Regular cardiac myocyte (primary cell): ENCODE results near the gene PRAMEF33. TPM values are rescaled to one million over a fixed set of nuclear protein-coding genes. Genes with fewer than 3 reads are reported as not detected.

Experiments
- total RNA-seq: library from RNA; depleted of rRNA; stranded (reverse); fragments of >200 nt; gene quantifications from 2 replicates; pipeline ENCODE4 v1.2.3, GENCODE V29; 2014

PRAMEF33 gene
- not detected in 2 replicates for total RNA-seq

GRCh38 chr1:13303239-13303638 lies at the start of gene PRAMEF33:
Gene PRAMEF33 (plus strand): TSS chr1:13303539. CDS start chr1:13305955, 2,416 bp downstream.

GRCh38 chr1:13253898-13254297 lies 49.4 kb upstream of the PRAMEF33 start, which contains the start of gene PRAMEF5:
Gene PRAMEF5 (plus strand): TSS chr1:13254198. CDS start chr1:13259269, 5,071 bp downstream.

GRCh38 chr1:13285037-13285436 lies 18.3 kb upstream of the PRAMEF33 start, which contains the start of gene PRAMEF8:
Gene PRAMEF8 (minus strand): TSS chr1:13285137. CDS start chr1:13284091, 1,046 bp downstream.

GRCh38 chr1:13315281-13315680 lies 11.9 kb downstream of the PRAMEF33 start, which contains the start of gene PRAMEF15:
Gene PRAMEF15 (plus strand): TSS chr1:13315581. CDS start chr1:13318408, 2,827 bp downstream.

GRCh38 chr1:13347034-13347433 lies 43.7 kb downstream of the PRAMEF33 start, which contains the start of gene PRAMEF14:
Gene PRAMEF14 (minus strand): TSS chr1:13347134. CDS start chr1:13345314, 1,820 bp downstream.

Other genes with a start within 250 kb of the PRAMEF33 start
- not detected in 2 replicates for gene PRAMEF27, start 247.0 kb upstream of the PRAMEF33 start, total RNA-seq
- gene HNRNPCL3, start 242.8 kb upstream of the PRAMEF33 start, total RNA-seq, result not detected in 2 replicates
- gene PRAMEF25, start 232.8 kb upstream of the PRAMEF33 start, total RNA-seq, result not detected in 2 replicates
- not detected in 2 replicates for gene HNRNPCL2, start 186.7 kb upstream of the PRAMEF33 start, total RNA-seq
- not detected in 2 replicates for gene PRAMEF26, start 147.5 kb upstream of the PRAMEF33 start, total RNA-seq
- not detected in 2 replicates for gene HNRNPCL4, start 137.9 kb upstream of the PRAMEF33 start, total RNA-seq
- gene PRAMEF9, start 131.7 kb upstream of the PRAMEF33 start, total RNA-seq, result not detected in 2 replicates
- gene PRAMEF13, start 102.1 kb upstream of the PRAMEF33 start, total RNA-seq, result not detected in 2 replicates
- not detected in 2 replicates for gene PRAMEF18, start 77.4 kb upstream of the PRAMEF33 start, total RNA-seq
- not detected in 2 replicates for gene PRAMEF5, start 49.3 kb upstream of the PRAMEF33 start, total RNA-seq
- not detected in 2 replicates for gene PRAMEF8, start 18.4 kb upstream of the PRAMEF33 start, total RNA-seq
- gene PRAMEF15, start 12.0 kb downstream of the PRAMEF33 start, total RNA-seq, result not detected in 2 replicates
- gene PRAMEF14, start 43.6 kb downstream of the PRAMEF33 start, total RNA-seq, result not detected in 2 replicates
- gene PRAMEF19, start 68.4 kb downstream of the PRAMEF33 start, total RNA-seq, result not detected in 2 replicates
- gene PRAMEF17, start 86.1 kb downstream of the PRAMEF33 start, total RNA-seq, result not detected in 2 replicates
- gene PRAMEF20, start 106.9 kb downstream of the PRAMEF33 start, total RNA-seq, result not detected in 2 replicates
- 0.28 and 0.77 TPM in 2 replicates for gene LRRC38, start 210.5 kb downstream of the PRAMEF33 start, total RNA-seq